ENCODE results near the gene HMCN2.
A peak's percentile ranks its signal among the peaks of the same experiment; 100 is the strongest.

HMCN2 gene

DNA sequence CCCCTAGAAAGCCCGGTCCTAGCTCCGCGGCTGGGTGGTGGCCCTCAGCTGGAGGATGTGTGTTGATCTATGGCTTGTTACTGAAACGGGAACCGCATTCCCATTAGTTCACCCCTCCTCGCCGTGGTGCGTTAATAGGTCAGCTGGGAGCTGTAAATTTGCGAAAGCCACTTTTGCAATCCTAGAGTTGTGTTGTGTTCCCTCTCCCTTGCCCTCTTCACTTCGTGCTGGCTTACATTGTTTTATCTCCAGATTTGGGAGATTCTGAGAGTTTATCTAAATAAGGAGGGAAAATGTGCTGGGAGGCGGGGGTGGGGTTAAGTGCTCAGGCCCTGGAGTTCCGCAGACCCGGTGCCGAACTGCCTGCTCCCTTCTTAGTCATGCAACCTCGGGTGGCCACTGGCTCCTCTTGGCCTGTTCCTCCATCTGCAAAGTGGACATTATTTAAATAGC is 62.8 kb downstream of the HMCN2 start:
- Histone ChIP-seq H3K4me3 (ENCODE audit: low read depth in 1 of 2, low read length in 2 of 2) (peak overlapping the region in 1 of 2 donors; percentile 29), H3K36me3 (ENCODE audit: insufficient read depth, low read length) (peaks cover 21% of the 10 kb centered on the region), H3K9ac (ENCODE audit: low read length) (peak overlapping the region; percentile 15), H3K4me1 (ENCODE audit: insufficient read depth, low read length) (peaks cover 69% of the 10 kb centered on the region), H3K9me3 (ENCODE audit: low read length) (no peaks in the 10 kb centered on the region), H3K27ac (ENCODE audit: low read depth, low read length) (peak overlapping the region; percentile 88), H3K27me3 (ENCODE audit: control insufficient read depth in 1 of 2, insufficient read depth in 2 of 2, low read length in 2 of 2) (no peaks in the 10 kb centered on the region)

DNA sequence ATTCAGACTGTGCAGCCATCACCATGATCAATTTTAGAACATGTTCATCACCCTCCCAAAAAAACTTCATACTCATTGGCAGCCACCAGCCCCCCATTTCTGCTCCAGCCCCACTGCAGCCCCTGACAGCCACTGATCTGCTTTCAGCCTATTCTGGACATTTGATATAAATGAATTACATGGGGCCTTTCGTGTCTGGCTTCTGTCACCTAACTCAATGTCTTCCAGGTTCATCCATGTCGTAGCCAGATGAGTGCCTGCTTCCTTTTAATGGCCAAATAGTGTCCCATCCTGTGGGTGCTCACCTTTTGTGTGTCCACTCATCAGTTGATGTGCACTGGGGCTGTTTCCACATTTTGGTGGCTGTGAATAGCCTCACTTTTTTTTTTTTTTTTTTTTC is 63.5 kb downstream of the HMCN2 start:
- peaks cover 76% of the 10 kb centered on the region for H3K4me1 ChIP-seq (ENCODE audit: insufficient read depth, low read length)
- peak overlapping the region in 1 of 2 donors; percentile 29 for H3K4me3 ChIP-seq (ENCODE audit: low read depth in 1 of 2, low read length in 2 of 2)
- H3K27me3 ChIP-seq (ENCODE audit: control insufficient read depth in 1 of 2, insufficient read depth in 2 of 2, low read length in 2 of 2), result no peaks in the 10 kb centered on the region
- no peaks in the 10 kb centered on the region for H3K9me3 ChIP-seq (ENCODE audit: low read length)
- peak overlapping the region; percentile 15 for H3K9ac ChIP-seq (ENCODE audit: low read length)
- peaks cover 25% of the 10 kb centered on the region for H3K36me3 ChIP-seq (ENCODE audit: insufficient read depth, low read length)
- H3K27ac ChIP-seq (ENCODE audit: low read depth, low read length), result peak overlapping the region; percentile 88

DNA sequence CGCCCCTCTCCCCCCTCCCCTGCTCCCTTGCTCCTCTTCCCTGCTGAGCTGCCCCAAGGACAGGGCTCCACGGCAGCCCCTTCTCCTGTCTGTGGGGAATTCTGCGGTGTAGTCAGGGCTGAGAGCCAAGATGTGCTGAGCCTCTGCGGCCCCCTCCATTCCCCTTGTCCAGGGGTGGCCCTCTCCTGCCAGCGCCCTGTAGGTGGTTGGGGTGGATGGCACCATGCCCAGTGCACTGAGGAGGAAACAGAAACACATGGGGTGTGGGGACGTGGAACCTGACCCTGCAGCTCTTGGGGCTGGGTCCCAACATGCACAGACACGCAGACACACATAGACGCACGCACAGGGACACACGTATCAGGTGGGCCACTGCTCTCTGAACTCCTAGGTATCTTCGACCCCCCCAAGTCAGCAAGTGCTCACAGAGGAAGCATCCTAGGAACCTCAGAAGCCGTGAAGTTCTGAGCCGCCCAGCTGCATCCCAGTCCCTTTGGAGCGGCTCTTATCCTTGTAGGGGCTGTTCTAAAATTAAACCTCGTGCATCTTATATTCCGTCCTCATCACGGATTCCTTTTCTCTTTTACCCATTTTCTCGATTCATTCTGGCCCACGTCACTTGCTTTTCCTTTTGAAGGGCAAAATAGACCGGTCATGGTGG is 64.8 kb downstream of the HMCN2 start:
- Histone ChIP-seq H3K27ac (ENCODE audit: low read depth, low read length) (peak overlapping the region; percentile 88), H3K4me3 (ENCODE audit: low read depth in 1 of 2, low read length in 2 of 2) (peak overlapping the region in 1 of 2 donors; percentile 30), H3K27me3 (ENCODE audit: control insufficient read depth in 1 of 2, insufficient read depth in 2 of 2, low read length in 2 of 2) (no peaks in the 10 kb centered on the region), H3K9ac (ENCODE audit: low read length) (peak overlapping the region; percentile 57), H3K36me3 (ENCODE audit: insufficient read depth, low read length) (peaks cover 24% of the 10 kb centered on the region), H3K9me3 (ENCODE audit: low read length) (no peaks in the 10 kb centered on the region), H3K4me1 (ENCODE audit: insufficient read depth, low read length) (peaks cover 76% of the 10 kb centered on the region)

DNA sequence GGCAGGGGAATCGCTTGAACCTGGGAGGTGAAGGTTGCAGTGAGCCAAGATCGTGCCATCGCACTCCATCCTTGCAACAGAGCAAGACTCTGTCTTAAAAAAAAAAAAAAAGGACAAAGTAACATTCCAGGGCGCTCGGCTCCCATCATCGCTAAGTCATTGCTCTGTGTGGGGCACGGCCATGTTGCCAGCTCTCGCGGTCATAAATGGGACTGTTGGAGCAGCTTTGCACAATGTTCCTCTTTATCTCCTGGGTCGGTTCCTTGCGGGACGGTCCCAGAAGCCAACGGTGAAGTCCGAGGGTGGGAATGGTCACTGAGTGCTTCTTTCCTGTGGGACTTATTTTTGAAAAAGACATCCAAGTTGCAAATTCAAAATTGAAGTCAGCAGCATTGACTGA is 65.5 kb downstream of the HMCN2 start:
- Histone ChIP-seq H3K27ac (ENCODE audit: low read depth, low read length) (peak overlapping the region; percentile 88), H3K4me3 (ENCODE audit: low read depth in 1 of 2, low read length in 2 of 2) (no peak overlapping the region), H3K9ac (ENCODE audit: low read length) (no peak overlapping the region), H3K36me3 (ENCODE audit: insufficient read depth, low read length) (peaks cover 21% of the 10 kb centered on the region), H3K27me3 (ENCODE audit: control insufficient read depth in 1 of 2, insufficient read depth in 2 of 2, low read length in 2 of 2) (no peaks in the 10 kb centered on the region), H3K4me1 (ENCODE audit: insufficient read depth, low read length) (peaks cover 76% of the 10 kb centered on the region), H3K9me3 (ENCODE audit: low read length) (no peaks in the 10 kb centered on the region)

DNA sequence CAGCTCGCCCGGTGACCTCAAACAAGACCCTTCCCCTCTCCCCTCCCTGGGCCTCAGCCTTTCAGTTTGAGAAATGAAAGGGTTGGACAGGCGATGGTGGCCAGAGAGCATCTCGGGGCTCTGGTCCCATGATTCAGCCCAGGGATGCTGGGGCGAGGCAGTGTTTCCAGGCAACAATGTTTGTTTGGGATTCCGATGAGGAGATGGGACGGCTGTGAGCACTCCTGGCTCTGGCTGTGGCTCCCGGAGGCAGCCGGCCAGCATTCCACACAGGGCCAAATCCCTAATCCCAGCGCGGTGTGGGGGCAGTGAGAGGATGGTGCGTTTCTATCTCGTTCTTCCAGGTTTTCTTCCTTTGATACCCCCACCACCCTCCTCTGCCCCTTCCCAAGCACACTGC is 66.0 kb downstream of the HMCN2 start:
- H3K27me3 ChIP-seq (ENCODE audit: control insufficient read depth in 1 of 2, insufficient read depth in 2 of 2, low read length in 2 of 2), result no peaks in the 10 kb centered on the region
- no peaks in the 10 kb centered on the region for H3K9me3 ChIP-seq (ENCODE audit: low read length)
- H3K4me3 ChIP-seq (ENCODE audit: low read depth in 1 of 2, low read length in 2 of 2), result no peak overlapping the region
- no peak overlapping the region for H3K9ac ChIP-seq (ENCODE audit: low read length)
- H3K27ac ChIP-seq (ENCODE audit: low read depth, low read length), result peak overlapping the region; percentile 88
- H3K36me3 ChIP-seq (ENCODE audit: insufficient read depth, low read length), result peaks cover 16% of the 10 kb centered on the region
- peaks cover 81% of the 10 kb centered on the region for H3K4me1 ChIP-seq (ENCODE audit: insufficient read depth, low read length)

DNA sequence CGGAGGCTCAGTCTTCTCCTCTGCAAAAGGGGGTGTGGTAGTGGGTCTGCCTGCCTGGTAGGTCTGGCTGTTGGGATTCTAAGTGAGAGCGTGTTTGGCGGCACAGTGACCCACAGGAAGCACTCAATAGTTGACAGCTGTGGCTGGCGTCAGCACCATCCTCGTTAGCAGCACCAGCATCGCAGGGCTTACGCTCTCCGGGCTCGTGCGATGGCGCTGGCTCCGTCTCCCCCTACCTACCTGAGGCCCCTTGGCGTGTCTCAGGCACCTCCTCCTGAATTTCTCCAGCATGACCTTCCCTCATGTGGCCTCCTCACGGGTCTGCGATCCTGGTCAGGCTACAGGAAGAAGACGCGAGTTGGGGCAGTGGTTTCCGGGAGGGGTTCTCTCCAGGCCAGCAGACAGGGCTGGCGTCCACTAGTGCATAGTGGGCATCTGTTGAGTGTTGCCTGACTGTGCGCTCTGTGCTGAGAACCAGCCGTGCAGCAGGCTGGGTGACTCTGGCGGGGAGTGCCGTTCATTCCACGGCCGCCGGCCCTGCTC is 66.9 kb downstream of the HMCN2 start:
- H3K9me3 ChIP-seq (ENCODE audit: low read length), result no peaks in the 10 kb centered on the region
- peaks cover 9% of the 10 kb centered on the region for H3K36me3 ChIP-seq (ENCODE audit: insufficient read depth, low read length)
- no peak overlapping the region for H3K4me3 ChIP-seq (ENCODE audit: low read depth in 1 of 2, low read length in 2 of 2)
- no peaks in the 10 kb centered on the region for H3K27me3 ChIP-seq (ENCODE audit: control insufficient read depth in 1 of 2, insufficient read depth in 2 of 2, low read length in 2 of 2)
- no peak overlapping the region for H3K9ac ChIP-seq (ENCODE audit: low read length)
- H3K4me1 ChIP-seq (ENCODE audit: insufficient read depth, low read length), result peaks cover 73% of the 10 kb centered on the region
- peak overlapping the region; percentile 88 for H3K27ac ChIP-seq (ENCODE audit: low read depth, low read length)

DNA sequence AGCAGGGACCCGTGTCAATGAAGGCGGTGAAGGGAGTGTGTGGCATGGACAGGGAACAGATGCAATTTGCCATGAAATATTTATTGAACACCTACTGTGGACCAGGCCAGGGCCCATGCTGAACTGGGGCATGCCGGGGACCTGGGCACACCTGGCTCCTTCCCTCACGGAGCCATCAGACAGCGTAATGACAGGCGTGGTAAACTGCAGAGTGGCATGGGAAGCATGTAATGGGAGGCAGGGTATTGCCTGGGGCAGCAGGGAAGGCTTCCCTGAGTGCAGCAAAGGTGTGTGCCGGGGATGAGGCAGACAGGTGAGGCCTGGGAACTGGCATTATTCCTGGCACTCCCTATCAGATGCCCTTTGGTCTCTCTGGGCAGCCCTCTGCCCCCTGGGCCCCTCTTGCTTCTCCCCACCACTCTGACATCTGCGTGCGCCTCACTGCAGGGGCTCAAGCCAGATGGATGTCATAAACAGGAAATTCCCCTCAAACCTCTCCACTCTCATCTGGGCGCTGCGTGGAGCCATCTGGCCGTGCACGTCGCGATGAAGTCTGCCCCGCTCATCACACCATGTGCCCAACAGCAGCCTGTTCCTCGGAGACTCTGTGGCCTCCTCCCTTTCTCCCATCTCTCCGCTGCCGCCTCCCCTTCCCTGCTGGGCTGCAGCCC is 67.6 kb downstream of the HMCN2 start:
- Histone ChIP-seq H3K4me3 (ENCODE audit: low read depth in 1 of 2, low read length in 2 of 2) (no peak overlapping the region), H3K9me3 (ENCODE audit: low read length) (no peaks in the 10 kb centered on the region), H3K27me3 (ENCODE audit: control insufficient read depth in 1 of 2, insufficient read depth in 2 of 2, low read length in 2 of 2) (no peaks in the 10 kb centered on the region), H3K27ac (ENCODE audit: low read depth, low read length) (peak overlapping the region; percentile 88), H3K36me3 (ENCODE audit: insufficient read depth, low read length) (peaks cover 9% of the 10 kb centered on the region), H3K4me1 (ENCODE audit: insufficient read depth, low read length) (peaks cover 66% of the 10 kb centered on the region), H3K9ac (ENCODE audit: low read length) (no peak overlapping the region)

DNA sequence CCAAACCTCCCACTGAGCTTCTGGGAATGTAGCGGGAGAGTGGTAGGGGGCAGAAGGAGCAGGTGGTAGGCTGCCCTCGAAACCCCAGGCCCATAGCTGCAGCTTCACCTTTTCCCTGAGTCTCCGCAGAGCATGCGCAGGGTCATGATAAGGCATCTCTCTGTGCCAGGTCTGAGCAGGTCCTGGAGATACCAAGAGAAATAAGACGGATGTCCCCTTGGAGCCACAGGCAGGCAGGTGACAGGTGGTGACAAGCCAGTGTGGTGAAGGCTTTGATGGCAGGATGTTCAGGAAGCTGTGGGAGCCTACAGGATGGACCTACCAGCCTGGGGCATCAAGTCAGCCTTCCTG is 68.1 kb downstream of the HMCN2 start:
- Histone ChIP-seq H3K9ac (ENCODE audit: low read length) (no peak overlapping the region), H3K4me3 (ENCODE audit: low read depth in 1 of 2, low read length in 2 of 2) (no peak overlapping the region), H3K4me1 (ENCODE audit: insufficient read depth, low read length) (peaks cover 61% of the 10 kb centered on the region), H3K36me3 (ENCODE audit: insufficient read depth, low read length) (peaks cover 12% of the 10 kb centered on the region), H3K27ac (ENCODE audit: low read depth, low read length) (peak overlapping the region; percentile 88), H3K9me3 (ENCODE audit: low read length) (no peaks in the 10 kb centered on the region), H3K27me3 (ENCODE audit: control insufficient read depth in 1 of 2, insufficient read depth in 2 of 2, low read length in 2 of 2) (no peaks in the 10 kb centered on the region)

DNA sequence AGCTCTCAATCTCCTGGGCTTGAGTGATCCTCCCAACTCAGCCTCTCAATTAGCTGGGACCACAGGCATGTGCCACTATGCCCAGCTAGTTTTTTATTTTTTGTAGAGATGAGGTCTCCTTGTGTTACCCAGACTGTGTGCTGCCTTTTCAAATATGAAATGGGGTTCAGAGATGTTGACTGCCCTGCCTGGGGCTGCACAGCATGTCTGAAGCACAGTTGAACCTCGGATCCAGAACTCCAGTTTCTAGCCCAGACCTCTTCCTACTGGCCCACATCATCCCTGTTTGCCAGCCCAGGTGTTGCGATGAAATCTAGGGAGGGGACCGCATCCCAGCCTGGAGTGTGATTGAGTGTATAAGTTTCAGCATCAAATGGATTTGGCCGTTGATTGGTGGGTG is 69.4 kb downstream of the HMCN2 start:
- peaks cover 23% of the 10 kb centered on the region for H3K36me3 ChIP-seq (ENCODE audit: insufficient read depth, low read length)
- H3K4me1 ChIP-seq (ENCODE audit: insufficient read depth, low read length), result peaks cover 49% of the 10 kb centered on the region
- H3K9me3 ChIP-seq (ENCODE audit: low read length), result no peaks in the 10 kb centered on the region
- no peak overlapping the region for H3K9ac ChIP-seq (ENCODE audit: low read length)
- no peaks in the 10 kb centered on the region for H3K27me3 ChIP-seq (ENCODE audit: control insufficient read depth in 1 of 2, insufficient read depth in 2 of 2, low read length in 2 of 2)
- no peak overlapping the region for H3K4me3 ChIP-seq (ENCODE audit: low read depth in 1 of 2, low read length in 2 of 2)
- H3K27ac ChIP-seq (ENCODE audit: low read depth, low read length), result peak overlapping the region; percentile 37

DNA sequence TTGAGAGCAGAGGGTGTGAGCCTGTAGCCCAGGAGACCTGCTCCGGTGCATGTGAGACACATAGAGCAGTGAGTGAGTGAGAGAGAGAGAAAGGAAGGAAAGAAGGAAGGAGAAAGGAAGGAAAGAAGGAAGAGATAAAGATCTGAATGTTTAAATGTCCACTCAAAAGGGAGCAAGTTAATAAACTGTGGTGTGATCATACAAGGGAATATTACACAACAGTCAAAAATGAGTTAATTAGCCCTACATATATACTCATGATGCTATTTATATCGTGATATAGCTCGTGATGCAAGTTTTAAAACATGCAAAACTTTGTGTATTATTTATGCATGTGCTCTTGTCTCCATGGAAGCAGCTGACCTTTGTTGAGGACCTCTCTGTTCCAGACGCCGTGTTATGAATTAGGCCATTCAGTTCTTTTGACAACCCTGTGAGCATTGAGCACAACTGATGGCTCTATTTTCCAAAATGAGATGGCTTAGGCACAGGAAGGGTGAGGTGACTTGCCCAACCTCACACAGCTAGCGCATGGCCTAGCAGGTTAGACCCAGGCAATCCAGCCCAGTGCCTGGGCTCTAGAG is 70.6 kb downstream of the HMCN2 start:
- Histone ChIP-seq H3K27me3 (ENCODE audit: control insufficient read depth in 1 of 2, insufficient read depth in 2 of 2, low read length in 2 of 2) (no peaks in the 10 kb centered on the region), H3K27ac (ENCODE audit: low read depth, low read length) (peak overlapping the region; percentile 42), H3K4me3 (ENCODE audit: low read depth in 1 of 2, low read length in 2 of 2) (no peak overlapping the region), H3K4me1 (ENCODE audit: insufficient read depth, low read length) (peaks cover 37% of the 10 kb centered on the region), H3K9ac (ENCODE audit: low read length) (no peak overlapping the region), H3K9me3 (ENCODE audit: low read length) (no peaks in the 10 kb centered on the region), H3K36me3 (ENCODE audit: insufficient read depth, low read length) (peaks cover 25% of the 10 kb centered on the region)

DNA sequence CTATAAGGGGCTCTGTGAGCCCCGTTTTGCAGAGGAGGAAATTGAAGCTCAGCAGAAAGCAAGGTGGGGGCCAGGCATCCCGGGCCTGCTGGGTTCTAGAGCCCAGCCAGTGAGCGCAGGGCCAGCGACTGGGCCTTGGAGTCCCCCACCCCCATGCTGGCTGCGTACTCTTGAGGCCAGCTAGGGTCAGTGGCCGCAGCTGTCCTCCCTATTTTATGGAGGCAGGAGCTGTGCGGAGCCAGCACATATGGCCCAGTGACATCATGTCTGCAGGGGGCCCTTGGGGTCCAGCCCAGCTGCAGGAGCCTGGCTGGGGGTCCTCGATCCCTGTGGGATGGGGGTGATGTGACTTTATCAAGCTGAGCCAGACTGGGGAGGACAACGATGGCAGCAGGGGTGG is 71.3 kb downstream of the HMCN2 start:
- Histone ChIP-seq H3K36me3 (ENCODE audit: insufficient read depth, low read length) (peaks cover 25% of the 10 kb centered on the region), H3K27me3 (ENCODE audit: control insufficient read depth in 1 of 2, insufficient read depth in 2 of 2, low read length in 2 of 2) (no peaks in the 10 kb centered on the region), H3K9ac (ENCODE audit: low read length) (no peak overlapping the region), H3K27ac (ENCODE audit: low read depth, low read length) (no peak overlapping the region), H3K9me3 (ENCODE audit: low read length) (no peaks in the 10 kb centered on the region), H3K4me3 (ENCODE audit: low read depth in 1 of 2, low read length in 2 of 2) (no peak overlapping the region), H3K4me1 (ENCODE audit: insufficient read depth, low read length) (peaks cover 29% of the 10 kb centered on the region)

Measured in muscle layer of colon (tissue), 2 donors.